NCI-H2227 (cell line): Measurements from ENCODE around the gene MRTFA.

ENCODE experiments used
- DNase-seq: peaks from one replicate; lab custom pipeline; 2025; ENCODE audit not compliant: unreplicated experiment; lab: John Stamatoyannopoulos, UW

The MRTFA gene

GRCh38 chr22:40433416-40434090 lies 203.0 kb downstream of the MRTFA start:
- DNase-seq: no peak

GRCh38 chr22:40432625-40433024 lies 203.9 kb downstream of the MRTFA start:
- DNase-seq: no peak

- DNase-seq: no peak
Observed at GRCh38 chr22:40432157-40432556, 204.4 kb downstream of the MRTFA start.

- no peak for DNase-seq
Observed at GRCh38 chr22:40430991-40431390, 205.5 kb downstream of the MRTFA start.

GRCh38 chr22:40429481-40429880 lies 207.0 kb downstream of the MRTFA start:
- DNase-seq: no peak

GRCh38 chr22:40428796-40429195 lies 207.7 kb downstream of the MRTFA start:
- DNase-seq: no peak

- DNase-seq: peak; percentile 20
Observed at GRCh38 chr22:40426594-40427333, 209.8 kb downstream of the MRTFA start.

- DNase-seq: no peak
Observed at GRCh38 chr22:40425082-40425481, 211.4 kb downstream of the MRTFA start.

GRCh38 chr22:40423882-40424640 lies 212.5 kb downstream of the MRTFA start:
- no peak for DNase-seq

GRCh38 chr22:40423310-40423688 lies 213.2 kb downstream of the MRTFA start:
- DNase-seq: no peak

GRCh38 chr22:40422558-40423309 lies 213.8 kb downstream of the MRTFA start:
- no peak for DNase-seq

GRCh38 chr22:40421941-40422340 lies 214.6 kb downstream of the MRTFA start:
- no peak for DNase-seq

- no peak for DNase-seq
Observed at GRCh38 chr22:40421082-40421350, 215.5 kb downstream of the MRTFA start.

- DNase-seq: no peak
Observed at GRCh38 chr22:40420341-40421081, 216.0 kb downstream of the MRTFA start.

GRCh38 chr22:40419718-40420117 lies 216.8 kb downstream of the MRTFA start:
- no peak for DNase-seq

GRCh38 chr22:40418366-40419201 lies 217.9 kb downstream of the MRTFA start:
- peak; percentile 74 for DNase-seq

- no peak for DNase-seq
Observed at GRCh38 chr22:40417881-40418280, 218.6 kb downstream of the MRTFA start.

GRCh38 chr22:40417041-40417440 lies 219.5 kb downstream of the MRTFA start:
- DNase-seq: no peak

- DNase-seq: no peak
Observed at GRCh38 chr22:40416636-40417035, 219.9 kb downstream of the MRTFA start.

- DNase-seq: no peak
Observed at GRCh38 chr22:40416267-40416570, 220.3 kb downstream of the MRTFA start.
